AG09309 (cell line): ENCODE results near the gene ZNF474.
A peak's percentile ranks its signal among the peaks of the same experiment; 100 is the strongest.

Experiments used
- DNase-seq: peaks from one replicate; pipeline ENCODE4 v3.0.0-alpha.2; 2010; ENCODE audit warnings: low read depth
- H3K4me3 ChIP-seq: 2 replicates; pipeline ENCODE4 v1.5.1; 2011; ENCODE audit warnings: mild to moderate bottlenecking, low read depth, low read length, moderate library complexity; ENCODE audit not compliant: control insufficient read depth
- TF ChIP-seq, protein P1 (sequence below): IDR thresholded peaks from 2 replicates; pipeline ENCODE4 v1.5.1; 2011; ENCODE audit warnings: mild to moderate bottlenecking, low read depth, low read length, inconsistent platforms; ENCODE audit not compliant: insufficient read depth, control insufficient read depth; ENCODE audit errors: missing control alignments

The ZNF474 gene

GRCh38 chr5:122195802-122196394 lies 66.6 kb downstream of the ZNF474 start:
- TF ChIP-seq, protein P1, sequence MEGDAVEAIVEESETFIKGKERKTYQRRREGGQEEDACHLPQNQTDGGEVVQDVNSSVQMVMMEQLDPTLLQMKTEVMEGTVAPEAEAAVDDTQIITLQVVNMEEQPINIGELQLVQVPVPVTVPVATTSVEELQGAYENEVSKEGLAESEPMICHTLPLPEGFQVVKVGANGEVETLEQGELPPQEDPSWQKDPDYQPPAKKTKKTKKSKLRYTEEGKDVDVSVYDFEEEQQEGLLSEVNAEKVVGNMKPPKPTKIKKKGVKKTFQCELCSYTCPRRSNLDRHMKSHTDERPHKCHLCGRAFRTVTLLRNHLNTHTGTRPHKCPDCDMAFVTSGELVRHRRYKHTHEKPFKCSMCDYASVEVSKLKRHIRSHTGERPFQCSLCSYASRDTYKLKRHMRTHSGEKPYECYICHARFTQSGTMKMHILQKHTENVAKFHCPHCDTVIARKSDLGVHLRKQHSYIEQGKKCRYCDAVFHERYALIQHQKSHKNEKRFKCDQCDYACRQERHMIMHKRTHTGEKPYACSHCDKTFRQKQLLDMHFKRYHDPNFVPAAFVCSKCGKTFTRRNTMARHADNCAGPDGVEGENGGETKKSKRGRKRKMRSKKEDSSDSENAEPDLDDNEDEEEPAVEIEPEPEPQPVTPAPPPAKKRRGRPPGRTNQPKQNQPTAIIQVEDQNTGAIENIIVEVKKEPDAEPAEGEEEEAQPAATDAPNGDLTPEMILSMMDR, result peak; percentile 81
- no peak overlapping the region for H3K4me3 ChIP-seq
- DNase-seq, result peak; percentile 35

- no peak for DNase-seq
- TF ChIP-seq, protein P1, result no peak
- no peak overlapping the region for H3K4me3 ChIP-seq
Measured at GRCh38 chr5:122199146-122199545, 69.8 kb downstream of the ZNF474 start.

DNA sequence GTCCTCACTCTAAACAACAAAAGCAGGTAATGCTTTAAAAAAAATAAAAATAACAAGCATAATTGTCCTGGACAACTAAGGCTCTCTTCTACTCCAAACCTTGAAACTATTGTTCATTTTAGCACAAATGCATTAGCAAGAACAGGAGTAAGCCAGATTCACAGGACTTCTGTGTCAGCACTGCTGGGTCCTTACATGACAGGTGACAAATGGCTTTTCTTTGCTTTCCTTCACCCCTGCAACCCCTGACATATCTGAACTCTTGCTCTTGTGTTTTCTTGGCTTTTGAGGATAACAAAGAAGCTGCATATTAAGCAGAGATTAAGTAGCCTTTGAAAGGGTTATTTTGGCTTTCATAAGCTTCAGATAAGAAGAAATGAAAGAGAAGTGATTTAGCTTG lies 71.1 kb downstream of the ZNF474 start:
- no peak overlapping the region for H3K4me3 ChIP-seq
- no peak for DNase-seq
- TF ChIP-seq, protein P1, result no peak

DNA sequence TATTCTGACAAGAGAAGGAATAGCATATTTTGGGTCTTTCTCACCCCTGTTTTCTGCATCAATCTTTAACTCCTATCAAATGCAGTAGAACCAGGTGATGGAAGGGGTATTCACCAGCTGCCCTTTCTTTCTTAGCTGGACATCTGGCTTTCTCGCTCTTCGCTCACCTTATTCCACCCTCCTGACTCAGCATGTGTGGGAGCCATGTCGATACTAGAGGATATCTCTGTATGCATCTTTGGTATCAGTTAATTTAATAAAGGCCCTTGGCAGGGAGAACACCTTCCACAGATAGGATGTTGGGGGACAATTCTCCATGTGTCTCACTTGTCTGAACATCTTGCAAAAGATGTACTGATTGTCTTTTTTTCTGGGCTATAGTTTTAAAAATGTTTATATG lies 71.5 kb downstream of the ZNF474 start:
- no peak for DNase-seq
- no peak overlapping the region for H3K4me3 ChIP-seq
- TF ChIP-seq, protein P1, result no peak

- no peak overlapping the region for H3K4me3 ChIP-seq
- TF ChIP-seq, protein P1, result no peak
Measured at GRCh38 chr5:122201365-122201764, 72.0 kb downstream of the ZNF474 start.

GRCh38 chr5:122202952-122203351 lies 73.6 kb downstream of the ZNF474 start:
- TF ChIP-seq, protein P1, result no peak

More at GRCh38 chr5:122201365-122201764, 72.0 kb downstream of the ZNF474 start:
- DNase-seq, result no peak

More at GRCh38 chr5:122202952-122203351, 73.6 kb downstream of the ZNF474 start:
- no peak for DNase-seq
- H3K4me3 ChIP-seq, result no peak overlapping the region
